DOHH2 (cell line): ENCODE measurements around the gene GDPD4.

Experiments
- CTCF ChIP-seq: fragments of 200-600 bp; sonication (generic); IDR thresholded peaks from one replicate; pipeline ENCODE4 v1.5.1; 2014; ENCODE audit warnings: antibody characterized with exemption, mild to moderate bottlenecking, low read depth, low read length; ENCODE audit not compliant: poor library complexity, severe bottlenecking
- EZH2phosphoT487 ChIP-seq: fragments of 200-600 bp; sonication (generic); IDR thresholded peaks from 2 replicates; pipeline ENCODE4 v1.6.1; 2017; ENCODE audit warnings: borderline replicate concordance, mild to moderate bottlenecking, antibody characterized with exemption, low read length, moderate library complexity, mixed read lengths

DNA sequence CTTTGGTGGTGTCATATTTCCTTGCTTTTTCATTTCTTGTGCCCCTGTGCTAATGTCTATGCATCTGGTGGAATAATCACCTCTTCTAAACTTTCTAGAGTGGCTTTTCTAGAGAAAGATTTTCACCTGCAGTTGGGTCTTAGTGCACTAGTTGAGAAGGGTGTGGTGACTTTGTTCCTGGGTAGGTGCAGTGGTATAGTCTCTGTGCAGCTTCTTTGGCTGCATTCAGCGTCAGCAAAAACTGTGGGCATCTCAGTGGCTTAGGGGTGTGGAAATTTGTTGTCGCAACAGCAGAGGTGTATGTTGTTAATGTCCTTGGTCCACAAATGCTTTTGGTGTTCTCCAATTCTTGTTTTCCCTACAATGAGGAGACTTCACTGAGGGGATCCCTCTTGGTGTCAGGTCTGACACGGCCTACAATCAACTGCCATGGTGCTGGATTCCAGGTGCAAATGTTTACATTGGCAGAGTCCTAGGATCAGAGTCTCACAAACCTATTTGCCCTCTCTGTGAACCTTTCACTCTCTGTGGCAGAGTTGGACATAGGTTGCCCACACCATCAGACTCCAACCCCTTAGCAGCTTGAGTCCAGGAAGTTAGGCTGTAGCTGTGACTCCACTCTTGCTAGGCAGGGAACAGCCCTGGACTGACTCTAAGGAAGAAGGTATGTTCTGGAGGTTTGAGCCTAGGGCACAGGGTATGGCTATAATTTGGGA lies 48.8 kb downstream of the GDPD4 start:
- TF ChIP-seq CTCF (no peak), EZH2phosphoT487 (no peak)
